Progenitor cell of endocrine pancreas (in vitro differentiated cells): Measurements from ENCODE around the gene MTA2. TPM values are rescaled to one million over a fixed set of nuclear protein-coding genes. Genes with fewer than 3 reads are reported as not detected.
A peak's percentile ranks its signal among the peaks of the same experiment; 100 is the strongest.

Source experiments
- DNase-seq: peaks from one replicate; pipeline ENCODE4 v3.0.0; 2021; ENCODE audit warnings: low spot score; ENCODE audit not compliant: unreplicated experiment
- H3K27ac Mint-ChIP-seq: 2 replicates; pipeline ENCODE4 v1.8.0; 2021; ENCODE audit warnings: mild to moderate bottlenecking, moderate library complexity, mixed read lengths
- H3K27me3 Mint-ChIP-seq: 2 replicates; pipeline ENCODE4 v1.8.0; 2021; ENCODE audit warnings: mixed read lengths
- H3K36me3 Mint-ChIP-seq: 2 replicates; pipeline ENCODE4 v1.8.0; 2022; ENCODE audit warnings: mixed read lengths; ENCODE audit not compliant: insufficient read depth
- H3K4me1 Mint-ChIP-seq: 2 replicates; pipeline ENCODE4 v1.8.0; 2021; ENCODE audit warnings: low read depth, mixed read lengths
- H3K4me3 Mint-ChIP-seq: 2 replicates; pipeline ENCODE4 v1.8.0; 2021; ENCODE audit warnings: low read depth, mild to moderate bottlenecking, moderate library complexity, mixed read lengths
- H3K9me3 Mint-ChIP-seq: 2 replicates; pipeline ENCODE4 v1.8.0; 2021; ENCODE audit warnings: low read depth, mixed read lengths
- total RNA-seq: library from RNA; stranded (reverse); gene quantifications from 2 replicates; pipeline ENCODE4 v1.2.1, GENCODE V29; 2021
- TF ChIP-seq, protein P1 (sequence below): fragments of 200-600 bp; sonication (generic); IDR thresholded peaks from one replicate; pipeline ENCODE4 v1.5.0; 2021; ENCODE audit warnings: antibody characterized with exemption, mild to moderate bottlenecking; ENCODE audit not compliant: unreplicated experiment

The MTA2 gene
- total RNA-seq, 1 donor from 2014 or later: 134 TPM

DNA sequence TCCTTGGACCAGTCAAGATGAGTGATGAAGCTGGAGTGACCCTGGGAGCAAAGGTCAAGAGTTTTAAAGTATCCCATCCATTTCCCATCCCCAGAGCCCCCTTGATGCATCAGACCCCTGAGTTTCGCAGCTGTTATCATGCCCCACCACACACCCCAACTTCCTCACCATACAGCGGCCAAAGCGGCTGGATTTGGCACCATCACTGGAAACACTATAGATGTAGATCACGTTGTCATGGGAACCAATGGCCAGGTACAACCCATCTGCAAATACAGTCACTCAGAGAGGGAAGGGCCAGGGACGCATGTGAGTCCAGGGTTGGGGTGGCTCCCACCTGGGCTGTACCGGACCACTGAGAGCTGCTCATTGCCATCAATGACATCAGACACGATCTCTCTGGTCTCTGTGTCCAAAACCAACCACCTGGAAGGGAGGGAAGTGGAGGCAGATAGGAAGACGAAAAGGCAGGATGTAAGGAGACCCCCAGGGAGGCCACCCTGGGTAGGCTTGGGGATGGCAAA, 2.2 kb upstream of the MTA2 start:
- TF ChIP-seq, protein P1, sequence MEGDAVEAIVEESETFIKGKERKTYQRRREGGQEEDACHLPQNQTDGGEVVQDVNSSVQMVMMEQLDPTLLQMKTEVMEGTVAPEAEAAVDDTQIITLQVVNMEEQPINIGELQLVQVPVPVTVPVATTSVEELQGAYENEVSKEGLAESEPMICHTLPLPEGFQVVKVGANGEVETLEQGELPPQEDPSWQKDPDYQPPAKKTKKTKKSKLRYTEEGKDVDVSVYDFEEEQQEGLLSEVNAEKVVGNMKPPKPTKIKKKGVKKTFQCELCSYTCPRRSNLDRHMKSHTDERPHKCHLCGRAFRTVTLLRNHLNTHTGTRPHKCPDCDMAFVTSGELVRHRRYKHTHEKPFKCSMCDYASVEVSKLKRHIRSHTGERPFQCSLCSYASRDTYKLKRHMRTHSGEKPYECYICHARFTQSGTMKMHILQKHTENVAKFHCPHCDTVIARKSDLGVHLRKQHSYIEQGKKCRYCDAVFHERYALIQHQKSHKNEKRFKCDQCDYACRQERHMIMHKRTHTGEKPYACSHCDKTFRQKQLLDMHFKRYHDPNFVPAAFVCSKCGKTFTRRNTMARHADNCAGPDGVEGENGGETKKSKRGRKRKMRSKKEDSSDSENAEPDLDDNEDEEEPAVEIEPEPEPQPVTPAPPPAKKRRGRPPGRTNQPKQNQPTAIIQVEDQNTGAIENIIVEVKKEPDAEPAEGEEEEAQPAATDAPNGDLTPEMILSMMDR: no peak
- H3K27me3 Mint-ChIP-seq: peaks cover 19% of the 10 kb centered on the region
- H3K36me3 Mint-ChIP-seq: peaks cover 16% of the 10 kb centered on the region
- H3K9me3 Mint-ChIP-seq: no peaks in the 10 kb centered on the region
- peak overlapping the region; percentile 63 for H3K4me3 Mint-ChIP-seq
- H3K27ac Mint-ChIP-seq: no peak overlapping the region
- DNase-seq: no peak
- H3K4me1 Mint-ChIP-seq: peaks cover 36% of the 10 kb centered on the region

DNA sequence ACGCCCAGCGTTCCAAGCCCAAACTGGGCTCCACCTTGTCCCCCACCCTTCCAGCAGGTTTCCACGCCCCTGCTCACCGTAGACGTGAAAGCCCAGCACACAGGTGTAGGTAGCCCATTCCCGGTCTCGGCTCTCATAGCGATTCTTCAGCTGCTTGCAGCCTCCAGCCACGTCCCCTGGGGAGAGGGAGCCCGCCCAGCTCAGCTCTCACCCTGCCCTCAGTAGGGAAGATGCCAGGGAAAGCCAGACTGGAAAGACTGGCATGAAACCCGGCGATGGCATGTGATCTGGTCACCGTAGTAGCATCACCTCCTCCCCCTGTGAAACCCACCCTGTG, 1.4 kb upstream of the MTA2 start:
- Mint-ChIP-seq H3K27me3 (peaks cover 19% of the 10 kb centered on the region), H3K9me3 (no peaks in the 10 kb centered on the region), H3K4me1 (peaks cover 37% of the 10 kb centered on the region), H3K4me3 (peak overlapping the region; percentile 63), H3K36me3 (peaks cover 17% of the 10 kb centered on the region), H3K27ac (peak overlapping the region; percentile 83)
- DNase-seq: no peak
- TF ChIP-seq, protein P1: no peak

DNA sequence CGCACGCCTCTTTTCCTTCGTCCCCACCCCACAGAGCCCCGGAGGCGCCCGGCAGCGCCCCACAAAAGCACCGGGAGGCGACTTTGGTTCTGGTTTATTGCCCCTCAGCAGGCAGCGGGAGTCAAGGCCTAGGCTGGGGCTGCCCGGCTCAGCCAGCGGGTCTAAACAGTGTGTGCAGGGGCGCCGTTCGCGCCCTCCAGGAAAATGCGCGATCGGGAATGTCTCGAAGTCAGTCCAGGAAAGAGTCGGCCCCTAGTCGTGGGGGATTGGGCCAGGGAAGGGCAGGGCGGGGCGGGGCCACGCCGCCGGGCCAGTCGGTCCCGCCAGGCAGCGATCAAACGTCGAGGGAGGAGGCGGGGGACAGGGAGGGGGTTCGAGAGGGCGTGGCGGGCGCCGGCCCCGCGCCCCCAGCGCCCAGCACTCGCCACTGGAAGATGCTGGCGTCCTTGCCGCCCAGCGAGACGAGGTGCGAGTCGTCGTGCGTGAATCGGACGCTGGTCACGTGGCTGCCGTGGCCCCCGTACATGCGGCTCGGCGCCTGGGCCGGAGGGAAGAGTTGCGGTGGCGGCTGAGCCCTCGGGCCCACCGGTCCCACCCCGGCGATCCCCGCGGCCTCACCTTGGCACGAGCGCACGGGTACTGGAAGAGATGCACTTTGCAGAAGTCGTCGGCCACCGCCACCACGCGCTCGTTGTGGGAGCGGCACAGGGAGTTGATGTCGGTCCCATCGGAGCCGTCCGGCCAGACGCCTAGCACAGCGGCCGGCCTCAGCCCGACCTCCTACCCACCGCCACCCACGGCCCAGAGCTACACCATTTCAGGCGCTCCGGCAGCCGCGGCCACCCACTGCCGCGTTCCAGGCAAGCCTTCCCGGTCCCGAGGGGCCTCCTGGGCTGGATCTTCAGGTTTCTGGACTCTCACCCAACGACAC, 741 bp upstream of the MTA2 start:
- TF ChIP-seq, protein P1: no peak
- peaks cover 19% of the 10 kb centered on the region for H3K27me3 Mint-ChIP-seq
- peaks cover 21% of the 10 kb centered on the region for H3K36me3 Mint-ChIP-seq
- H3K27ac Mint-ChIP-seq: peak overlapping the region; percentile 96
- H3K4me3 Mint-ChIP-seq: peak overlapping the region; percentile 90
- no peaks in the 10 kb centered on the region for H3K9me3 Mint-ChIP-seq
- DNase-seq: no peak
- peaks cover 37% of the 10 kb centered on the region for H3K4me1 Mint-ChIP-seq

DNA sequence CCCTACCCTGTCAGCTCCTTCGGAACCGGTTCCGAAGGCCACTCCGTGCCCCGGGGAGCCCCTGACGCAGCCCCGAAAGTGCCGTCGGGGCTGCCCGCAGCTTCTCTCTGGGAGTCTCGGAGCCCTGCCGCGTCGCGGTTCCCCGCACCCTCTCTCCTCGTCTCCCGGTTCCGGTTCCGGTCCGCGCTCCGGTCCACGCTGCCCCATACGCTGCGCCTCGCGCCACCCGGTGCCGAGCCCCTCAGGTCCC, 618 bp downstream of the MTA2 start:
- Mint-ChIP-seq H3K27me3 (peaks cover 19% of the 10 kb centered on the region), H3K27ac (peak overlapping the region; percentile 95), H3K4me3 (peak overlapping the region; percentile 90), H3K4me1 (peaks cover 35% of the 10 kb centered on the region), H3K36me3 (peaks cover 28% of the 10 kb centered on the region), H3K9me3 (no peaks in the 10 kb centered on the region)
- TF ChIP-seq, protein P1: no peak
- DNase-seq: no peak

DNA sequence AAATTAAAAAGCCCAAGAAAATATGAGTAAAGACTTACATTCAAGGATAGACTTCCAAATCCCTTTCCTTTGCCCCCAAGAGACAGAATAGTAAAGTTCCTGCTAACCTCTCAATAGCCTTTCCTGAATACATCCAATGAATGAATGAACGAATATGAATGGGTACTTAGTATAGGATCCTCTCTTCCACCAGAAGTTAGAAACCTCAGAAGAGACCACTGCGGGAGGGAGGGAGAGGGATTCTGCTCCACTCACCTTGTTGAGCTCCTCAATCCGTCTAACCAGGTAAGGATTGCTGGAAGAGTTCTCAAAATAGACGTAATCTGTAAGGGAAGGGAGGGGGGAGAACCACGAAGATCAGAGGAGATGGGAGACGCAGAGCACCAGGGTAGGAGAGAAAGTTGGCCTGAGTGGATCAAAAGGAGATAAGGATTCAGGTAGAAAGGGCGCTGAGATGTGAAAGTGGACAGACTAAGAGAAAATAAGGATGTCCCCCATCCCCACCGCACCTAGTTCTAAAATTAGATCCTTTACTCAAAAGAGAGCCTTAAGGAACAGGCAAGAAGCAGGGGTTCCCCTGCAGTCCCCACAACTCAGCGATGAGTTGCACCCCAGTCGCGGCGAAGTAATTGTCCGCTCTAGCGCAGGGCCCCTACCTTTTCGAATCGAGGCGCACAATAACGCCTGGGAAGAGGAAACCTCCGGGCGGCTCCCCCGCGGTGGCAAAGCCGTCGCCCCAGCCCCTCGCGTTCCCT, 1.1 kb downstream of the MTA2 start:
- Mint-ChIP-seq H3K27ac (peak overlapping the region; percentile 95), H3K4me1 (peaks cover 35% of the 10 kb centered on the region), H3K4me3 (peak overlapping the region; percentile 90), H3K9me3 (no peaks in the 10 kb centered on the region), H3K27me3 (peaks cover 19% of the 10 kb centered on the region), H3K36me3 (peaks cover 30% of the 10 kb centered on the region)
- TF ChIP-seq, protein P1: no peak
- no peak for DNase-seq
